Measurements from ENCODE around the gene CRYGB.

CRYGB gene

DNA sequence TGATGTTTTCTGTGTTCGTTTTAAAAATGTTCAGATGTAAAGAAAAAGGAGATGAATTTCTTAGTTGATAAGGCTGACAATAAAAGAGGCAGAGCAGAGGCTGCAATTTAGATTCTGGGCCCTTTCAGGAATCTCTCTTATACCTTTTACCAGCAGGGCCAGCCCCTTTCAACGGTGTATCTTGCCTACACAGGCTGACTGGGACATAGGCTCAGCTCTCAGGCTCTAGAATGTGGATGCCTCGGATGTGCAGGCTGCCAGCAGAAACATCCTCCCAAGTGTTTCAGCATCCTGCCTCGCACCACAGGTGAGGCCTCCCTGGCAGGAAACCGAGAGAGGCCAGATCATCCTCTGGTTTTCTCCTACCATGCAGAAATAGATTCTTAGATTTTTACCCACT is 40.5 kb upstream of the CRYGB start:
- TF ChIP-seq, protein P1, sequence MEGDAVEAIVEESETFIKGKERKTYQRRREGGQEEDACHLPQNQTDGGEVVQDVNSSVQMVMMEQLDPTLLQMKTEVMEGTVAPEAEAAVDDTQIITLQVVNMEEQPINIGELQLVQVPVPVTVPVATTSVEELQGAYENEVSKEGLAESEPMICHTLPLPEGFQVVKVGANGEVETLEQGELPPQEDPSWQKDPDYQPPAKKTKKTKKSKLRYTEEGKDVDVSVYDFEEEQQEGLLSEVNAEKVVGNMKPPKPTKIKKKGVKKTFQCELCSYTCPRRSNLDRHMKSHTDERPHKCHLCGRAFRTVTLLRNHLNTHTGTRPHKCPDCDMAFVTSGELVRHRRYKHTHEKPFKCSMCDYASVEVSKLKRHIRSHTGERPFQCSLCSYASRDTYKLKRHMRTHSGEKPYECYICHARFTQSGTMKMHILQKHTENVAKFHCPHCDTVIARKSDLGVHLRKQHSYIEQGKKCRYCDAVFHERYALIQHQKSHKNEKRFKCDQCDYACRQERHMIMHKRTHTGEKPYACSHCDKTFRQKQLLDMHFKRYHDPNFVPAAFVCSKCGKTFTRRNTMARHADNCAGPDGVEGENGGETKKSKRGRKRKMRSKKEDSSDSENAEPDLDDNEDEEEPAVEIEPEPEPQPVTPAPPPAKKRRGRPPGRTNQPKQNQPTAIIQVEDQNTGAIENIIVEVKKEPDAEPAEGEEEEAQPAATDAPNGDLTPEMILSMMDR (IDR thresholded peaks at IDR 0.05; ENCODE audit: low read depth, low read length) = no peak
- no peak for DNase-seq (ENCODE audit: low read depth in 2 of 2)
- no peak overlapping the region for H3K4me3 ChIP-seq (replicated peaks in 1 of 2; ENCODE audit: low read depth in 2 of 2, low read length in 2 of 2)

DNA sequence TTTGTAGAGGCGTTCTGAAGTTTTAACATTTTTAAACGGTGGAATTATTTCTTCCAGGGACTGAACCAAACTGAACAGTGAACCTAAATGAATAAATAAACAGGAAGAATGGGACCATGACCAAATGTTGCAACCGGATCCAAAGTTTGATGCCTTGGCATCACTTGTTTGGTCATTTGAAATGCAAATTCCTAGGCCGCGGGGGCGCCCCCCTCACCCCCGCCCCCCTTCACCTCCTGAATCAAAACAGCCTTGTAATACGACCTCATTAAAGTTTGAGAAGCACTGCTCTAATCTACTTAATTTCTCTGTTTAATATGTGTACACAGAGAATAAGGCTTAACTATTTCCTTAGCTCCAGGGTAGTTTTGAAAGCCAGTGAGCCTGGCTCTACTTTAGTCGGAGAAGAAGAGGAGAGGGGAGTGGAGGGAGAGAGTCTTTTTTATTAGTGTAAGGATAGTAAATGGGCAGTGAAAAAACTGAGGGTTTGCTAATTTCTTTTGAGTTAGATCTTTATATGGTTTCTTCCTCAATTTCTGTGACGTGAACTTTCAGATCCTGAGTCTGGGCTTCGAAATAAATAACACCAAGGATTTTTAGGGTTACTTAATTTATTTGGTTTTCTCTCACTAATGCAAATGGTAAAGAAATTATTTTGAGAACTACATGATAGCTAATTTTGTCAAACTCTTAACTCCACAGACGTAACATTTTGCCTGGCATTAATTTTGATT is 38.2 kb upstream of the CRYGB start:
- TF ChIP-seq, protein P1 (IDR thresholded peaks at IDR 0.05; ENCODE audit: low read depth, low read length) = no peak
- H3K4me3 ChIP-seq (replicated peaks in 1 of 2; ENCODE audit: low read depth in 2 of 2, low read length in 2 of 2) = no peak overlapping the region

DNA sequence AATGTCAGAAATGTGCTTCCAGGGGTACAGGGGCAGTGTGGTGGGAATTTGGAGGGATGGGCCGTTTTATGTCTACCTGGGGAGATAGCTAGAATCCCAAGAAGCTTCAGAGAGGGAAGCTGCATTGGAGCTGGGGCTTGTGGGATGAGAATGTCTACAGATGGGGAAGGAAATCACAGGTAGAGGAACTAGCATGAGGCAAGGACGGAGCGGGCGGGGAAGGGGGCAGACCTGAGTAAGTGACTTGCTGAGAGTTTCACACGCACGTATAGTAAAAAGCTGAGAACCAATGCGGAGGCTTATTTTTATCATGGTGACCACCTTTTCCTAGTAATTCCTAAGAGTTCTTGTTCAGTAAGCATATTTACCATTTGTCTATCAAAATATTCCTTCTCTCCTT is 37.6 kb upstream of the CRYGB start:
- no peak for DNase-seq (ENCODE audit: low read depth in 2 of 2)
- H3K4me3 ChIP-seq (replicated peaks in 1 of 2; ENCODE audit: low read depth in 2 of 2, low read length in 2 of 2) = no peak overlapping the region
- TF ChIP-seq, protein P1 (IDR thresholded peaks at IDR 0.05; ENCODE audit: low read depth, low read length) = no peak

More for the DNA sequence above, 38.2 kb upstream of the CRYGB start:
- DNase-seq (ENCODE audit: low read depth in 2 of 2) = no peak

DNA sequence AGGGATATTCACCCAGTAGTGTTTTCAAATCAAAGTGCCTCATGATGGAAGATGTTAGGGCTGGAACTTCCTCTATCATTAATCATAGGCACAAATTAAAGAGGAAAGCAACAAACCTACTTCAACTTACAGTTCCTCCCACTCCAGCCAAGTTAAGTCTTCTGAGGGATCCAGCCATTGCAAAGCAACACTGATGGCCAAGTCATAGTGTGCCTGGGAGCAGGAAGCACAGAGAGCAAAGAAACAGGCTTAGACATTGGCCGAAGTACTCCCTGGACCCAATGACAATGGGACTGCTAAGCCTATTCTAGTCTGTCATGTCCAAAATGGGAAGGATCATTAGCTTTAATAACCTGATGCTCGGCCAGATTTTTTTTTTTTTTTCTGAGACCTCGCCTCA is 36.9 kb upstream of the CRYGB start:
- DNase-seq (ENCODE audit: low read depth in 2 of 2) = no peak
- H3K4me3 ChIP-seq (replicated peaks in 1 of 2; ENCODE audit: low read depth in 2 of 2, low read length in 2 of 2) = no peak overlapping the region
- TF ChIP-seq, protein P1 (IDR thresholded peaks at IDR 0.05; ENCODE audit: low read depth, low read length) = no peak

DNA sequence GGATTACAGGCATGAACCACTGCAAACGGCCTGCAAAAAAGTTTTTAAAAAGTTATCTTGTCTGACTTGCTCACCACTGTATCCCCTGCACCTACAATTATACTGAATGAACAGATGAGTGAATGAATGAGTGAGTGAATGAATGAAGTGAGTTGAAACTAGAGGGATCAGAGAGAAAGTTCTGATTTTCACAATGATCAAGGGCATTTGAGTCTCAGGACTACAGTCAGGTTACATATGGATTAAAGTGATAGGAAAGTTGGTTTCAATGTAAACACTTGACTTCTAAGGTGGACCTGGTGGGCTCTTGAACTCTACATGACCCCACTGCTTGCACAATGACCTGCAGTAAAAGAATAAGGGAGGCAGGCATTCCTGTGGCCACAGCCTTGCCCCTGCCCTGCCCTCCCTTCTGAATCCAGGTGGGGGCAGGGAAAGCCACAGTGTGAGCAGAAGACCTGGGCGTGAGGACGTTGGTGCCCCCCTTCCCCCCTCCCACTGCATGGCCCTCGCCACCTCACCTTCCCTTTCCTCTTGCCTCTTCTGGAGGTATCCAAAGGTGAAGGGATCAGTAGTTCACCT is 33.2 kb upstream of the CRYGB start:
- no peak overlapping the region for H3K4me3 ChIP-seq (replicated peaks in 1 of 2; ENCODE audit: low read depth in 2 of 2, low read length in 2 of 2)
- no peak for DNase-seq (ENCODE audit: low read depth in 2 of 2)
- TF ChIP-seq, protein P1 (IDR thresholded peaks at IDR 0.05; ENCODE audit: low read depth, low read length) = no peak

DNA sequence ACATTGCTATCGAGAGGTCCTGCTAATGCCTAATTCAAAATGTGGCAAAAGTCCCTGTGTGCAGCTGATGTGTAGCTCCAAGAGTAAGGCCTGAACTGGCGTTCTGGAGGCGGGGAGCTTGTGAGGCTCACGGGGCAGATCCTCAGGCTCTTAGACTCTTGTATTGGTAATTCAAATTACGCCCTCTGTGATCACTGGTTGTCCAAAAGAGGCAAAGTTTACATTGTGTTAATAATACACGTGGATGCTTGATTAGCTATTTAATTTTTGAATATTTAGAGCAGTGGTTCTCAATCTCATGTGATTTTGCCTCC is 29.8 kb upstream of the CRYGB start:
- DNase-seq (ENCODE audit: low read depth in 2 of 2) = no peak
- TF ChIP-seq, protein P1 (IDR thresholded peaks at IDR 0.05; ENCODE audit: low read depth, low read length) = no peak
- H3K4me3 ChIP-seq (replicated peaks in 1 of 2; ENCODE audit: low read depth in 2 of 2, low read length in 2 of 2) = no peak overlapping the region
